ENCODE results near the gene BAAT. TPM values are rescaled to one million over a fixed set of nuclear protein-coding genes. Genes with fewer than 3 reads are reported as not detected.

Gene BAAT
- total RNA-seq, 4 donors from 2014 or later: not detected

GRCh38 chr9:101414839-101415238, 30.0 kb upstream of the BAAT start:
- no peak for DNase-seq (ENCODE audit: low spot score)
- no peak for ATAC-seq (ENCODE audit: low FRiP score)
- no peak for TF ChIP-seq CTCF (IDR thresholded peaks at IDR 0.05)

- TF ChIP-seq CTCF (IDR thresholded peaks at IDR 0.05): no peak
- ATAC-seq (ENCODE audit: low FRiP score): no peak
- no peak for DNase-seq (ENCODE audit: low spot score)
These were observed 24.3 kb upstream of the BAAT start for GRCh38 chr9:101409079-101409477.

- TF ChIP-seq CTCF (IDR thresholded peaks at IDR 0.05): no peak
- no peak for ATAC-seq (ENCODE audit: low FRiP score)
- no peak for DNase-seq (ENCODE audit: low spot score)
These were observed 23.7 kb upstream of the BAAT start for GRCh38 chr9:101408374-101409078.

GRCh38 chr9:101403516-101404285, 18.9 kb upstream of the BAAT start:
- TF ChIP-seq CTCF (IDR thresholded peaks at IDR 0.05): no peak
- ATAC-seq (ENCODE audit: low FRiP score) (no peak), DNase-seq (ENCODE audit: low spot score) (no peak)

- ATAC-seq (ENCODE audit: low FRiP score) (no peak), DNase-seq (ENCODE audit: low spot score) (no peak)
These were observed 15.3 kb upstream of the BAAT start for GRCh38 chr9:101400120-101400519.

GRCh38 chr9:101399643-101399970, 14.8 kb upstream of the BAAT start:
- TF ChIP-seq CTCF (IDR thresholded peaks at IDR 0.05): no peak
- ATAC-seq (ENCODE audit: low FRiP score): no peak

More at GRCh38 chr9:101400120-101400519, 15.3 kb upstream of the BAAT start:
- TF ChIP-seq CTCF (IDR thresholded peaks at IDR 0.05): no peak

More at GRCh38 chr9:101399643-101399970, 14.8 kb upstream of the BAAT start:
- no peak for DNase-seq (ENCODE audit: low spot score)

Measured in omental fat pad (tissue), 4 donors.